HepG2 (cell line): ENCODE measurements around the gene ADCY1. TPM values are rescaled to one million over a fixed set of nuclear protein-coding genes. Genes with fewer than 3 reads are reported as not detected.

ENCODE experiments used
- ARID5B ChIP-seq: IDR thresholded peaks from 2 replicates; pipeline ENCODE4 v1.4.0; 2020; ENCODE audit warnings: mild to moderate bottlenecking, missing genetic modification reagents
- CENPT ChIP-seq: sonication (generic); formaldehyde crosslinking; IDR thresholded peaks from 2 replicates; pipeline ENCODE4 v1.8.0; 2022; ENCODE audit warnings: low read depth, mild to moderate bottlenecking, moderate library complexity, missing genetic modification reagents
- ERF ChIP-seq: IDR thresholded peaks from 2 replicates; pipeline ENCODE4 v1.6.1; 2018; ENCODE audit warnings: missing biosample characterization, missing genetic modification reagents
- GATAD2A ChIP-seq: IDR thresholded peaks from 2 replicates; pipeline ENCODE4 v1.6.1; 2016
- HMGXB3 ChIP-seq: sonication (generic); formaldehyde crosslinking; IDR thresholded peaks from 2 replicates; pipeline ENCODE4 v1.4.0; 2020; ENCODE audit warnings: missing genetic modification reagents, borderline replicate concordance
- KDM3A ChIP-seq: IDR thresholded peaks from 2 replicates; pipeline ENCODE4 v1.6.1; 2018; ENCODE audit warnings: low read depth, missing compliant biosample characterization
- MLX ChIP-seq: IDR thresholded peaks from 2 replicates; pipeline ENCODE4 v1.6.1; 2016
- POLR2G ChIP-seq: fragments of 200-400 bp; formaldehyde crosslinking; IDR thresholded peaks from 2 replicates; pipeline ENCODE4 v1.6.1; 2018; ENCODE audit warnings: mild to moderate bottlenecking, low read depth, low read length, moderate library complexity
- RFXAP ChIP-seq: sonication (generic); formaldehyde crosslinking; IDR thresholded peaks from 2 replicates; pipeline ENCODE4 v1.4.0; 2020; ENCODE audit warnings: missing genetic modification reagents, borderline replicate concordance
- YEATS2 ChIP-seq: sonication (generic); formaldehyde crosslinking; IDR thresholded peaks from 2 replicates; pipeline ENCODE4 v1.4.0; 2020; ENCODE audit warnings: missing genetic modification reagents, borderline replicate concordance
- ZBTB21 ChIP-seq: sonication (generic); formaldehyde crosslinking; IDR thresholded peaks from 2 replicates; pipeline ENCODE4 v1.4.0; 2020; ENCODE audit warnings: missing genetic modification reagents
- ZMYM3 ChIP-seq: sonication (generic); formaldehyde crosslinking; IDR thresholded peaks from 2 replicates; pipeline ENCODE4 v1.5.1; 2020; ENCODE audit warnings: mild to moderate bottlenecking, missing genetic modification reagents
- ZNF770 ChIP-seq: sonication (generic); formaldehyde crosslinking; IDR thresholded peaks from 2 replicates; pipeline ENCODE4 v1.5.0; 2020; ENCODE audit warnings: mild to moderate bottlenecking, missing genetic modification reagents
- ZNF782 ChIP-seq: sonication (generic); formaldehyde crosslinking; IDR thresholded peaks from 2 replicates; pipeline ENCODE4 v1.4.0; 2020; ENCODE audit warnings: missing genetic modification reagents, mild to moderate bottlenecking, borderline replicate concordance
- ZSCAN30 ChIP-seq: sonication (generic); formaldehyde crosslinking; IDR thresholded peaks from 2 replicates; pipeline ENCODE4 v1.5.0; 2020; ENCODE audit warnings: mild to moderate bottlenecking, missing genetic modification reagents
- ZSCAN9 ChIP-seq: IDR thresholded peaks from 2 replicates; pipeline ENCODE4 v1.6.1; 2016; ENCODE audit warnings: borderline replicate concordance
- polyA plus RNA-seq, 8 experiments: library from polyadenylated mRNA; depleted of rRNA in 3 of 8; stranded (reverse) in 7 of 8; unstranded in 1 of 8; fragments of >200 nt; fragmentation: Illumina TruSeq in 4 of 8; extraction: Trizol in 4 of 8; gene quantifications; 2 replicates each; pipeline versions ENCODE4 v1.2.1 to v1.2.3, GENCODE V29; 2011 to 2016; ENCODE audit warnings: low read depth in 4 of 8, missing spikeins in 1 of 8, mixed read lengths in 1 of 8; ENCODE audit not compliant: insufficient read depth in 1 of 8
- total RNA-seq, 5 experiments: library from RNA; depleted of rRNA; stranded (reverse); fragments of >200 nt; fragmentation: Illumina TruSeq; extraction: Trizol; gene quantifications; 2 replicates each; pipeline ENCODE4 v1.2.3, GENCODE V29; 2016; ENCODE audit warnings: low read depth in 1 of 5

The ADCY1 gene
- total and polyA plus RNA-seq, 2 of the 13 experiments (the other 11 are each of a cell fraction or from before 2014, with no cell fraction given): 0.80 to 1.2 TPM

- TF ChIP-seq HMGXB3: peak; percentile 91
- peak; percentile 87 for TF ChIP-seq YEATS2
- TF ChIP-seq GATAD2A (CRISPR knock-in tag): peak; percentile 59
- peak; percentile 32; the same call in 1 of the 2 replicates for TF ChIP-seq KDM3A
- TF ChIP-seq ZSCAN9 (CRISPR knock-in tag): peak; percentile 47; the same call in 1 of the 2 replicates
- 0 out of 2 replicates have a peak, but pooled peaks have one; percentile 45 for TF ChIP-seq ZSCAN30 (CRISPR knock-in tag)
- peak; percentile 5; the same call in 1 of the 2 replicates for TF ChIP-seq ZMYM3 (CRISPR knock-in tag)
- TF ChIP-seq ZBTB21 (CRISPR knock-in tag): peak; percentile 97
- peak; percentile 72; the same call in 1 of the 2 replicates for TF ChIP-seq ZNF782 (CRISPR knock-in tag)
- TF ChIP-seq CENPT (CRISPR knock-in tag): peak; percentile 30; the same call in 1 of the 2 replicates
- TF ChIP-seq POLR2G: peak; percentile 70
- TF ChIP-seq ARID5B (CRISPR knock-in tag): peak; percentile 34; the same call in 1 of the 2 replicates
- peak; percentile 66; the same call in 1 of the 2 replicates for TF ChIP-seq ERF
- peak; percentile 96 for TF ChIP-seq RFXAP (CRISPR knock-in tag)
- TF ChIP-seq MLX (CRISPR knock-in tag): peak; percentile 34; the same call in 1 of the 2 replicates
- peak; percentile 20; the same call in 1 of the 2 replicates for TF ChIP-seq ZNF770
These were observed 194.6 kb downstream of the ADCY1 start (continued) for GRCh38 chr7:45768516-45769394.
